Heart left ventricle (tissue), 13 donors: ENCODE measurements around the gene SLIT1.

Experiments
- CTCF ChIP-seq, 12 donors: fragments of 200-600 bp; sonication (generic) in 4 of 12; IDR thresholded peaks; one replicate each; pipeline versions ENCODE4 v1.5.0 to v1.8.0; 2018 to 2022; ENCODE audit warnings: antibody characterized with exemption in 12 of 12, mild to moderate bottlenecking in 5 of 12
- POLR2A ChIP-seq, 2 donors: fragments of 450-650 bp; IDR thresholded peaks; one replicate each; pipeline ENCODE4 v1.6.1; 2017; ENCODE audit warnings: antibody characterized with exemption in 2 of 2, mild to moderate bottlenecking in 2 of 2, moderate library complexity in 2 of 2
- donor health status: ischemic (EF 13 %, LVEDD 7.1; RV severe dilation, severe dysfunction).
- donor health status: DM: no; HTN: yes; CAD: no.
- donor health status: DM: no; HTN: no; CAD: no.
- donor health status: ischemic (EF 25% LVEDD 6.9; RV normal size, moderate dysfunction).
- donor health status: ischemic (EF 25% LVEDD 5.7; RV mildly dilated, moderate dysfunction).
- donor health status: ischemic (EF 35%, LVEDD 5.7; RV mildly dilated, moderate dysfunction).
- donor health status: nonischemic (EF 11% LVEDD 7.7; RV severe dilation, severe dysfunction).
- donor health status: DM: yes; HTN: yes; CAD: no.
- donor health status: PGD.
- donor health status: ischemic (EF 29% LVEDD 5.4; RV normal size, mild dysfunction).
- donor health status: nonischemic (EF 23%, LVEDD 6.1; RV moderate dilation, normal function).

DNA sequence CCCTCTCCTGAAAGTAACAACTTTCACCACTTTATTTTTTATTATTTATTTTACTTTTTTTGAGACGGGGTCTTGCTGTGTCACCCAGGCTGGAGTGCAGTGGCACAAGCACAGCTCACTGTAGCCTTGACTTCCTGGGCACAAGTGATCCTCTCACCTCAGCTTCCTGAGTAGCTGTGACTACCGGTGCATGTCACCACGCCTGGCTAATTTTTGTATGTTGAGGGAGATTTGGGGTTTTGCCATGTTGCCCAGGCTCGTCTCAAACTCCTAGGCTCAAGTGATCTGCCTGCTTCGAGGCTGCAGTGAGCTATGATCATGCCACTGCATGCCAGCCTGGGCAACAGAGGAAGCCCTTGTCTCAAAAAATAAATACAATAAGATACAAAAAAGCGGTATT is 14.9 kb upstream of the SLIT1 start:
- TF ChIP-seq CTCF (IDR thresholded peaks at IDR 0.05) (no peak), POLR2A (IDR thresholded peaks at IDR 0.05) (no peak)
